GM12878 (cell line): ENCODE results near the gene GPC5. TPM values are rescaled to one million over a fixed set of nuclear protein-coding genes. Genes with fewer than 3 reads are reported as not detected.

Source experiments
- ATAC-seq: fragments of 200-7000 bp; cut with Tn5 transposase; 3 replicates; pipeline ENCODE4 v1.9.1; 2020; ENCODE audit warnings: mild to moderate bottlenecking, moderate library complexity
- BruUV-seq: library from RNA; stranded (reverse); fragments of 400-500 nt; replicated peaks from 2 replicates; lab custom pipeline; 2021; lab: Mats Ljungman, UMichigan
- CTCF ChIA-PET: fragments of 300-600 bp; sonication (Branson Sonifier 250); formaldehyde crosslinking; extraction: SDS; loops from one replicate; lab custom pipeline; 2021; ENCODE audit warnings: inconsistent platforms; lab: Yijun Ruan, JAX
- POLR2A ChIA-PET: fragments of 350-600 bp; formaldehyde crosslinking; extraction: SDS; loops from one replicate; lab custom pipeline; 2021; ENCODE audit warnings: inconsistent platforms; lab: Charles Lee
- RAD21 ChIA-PET: fragments of 300-600 bp; sonication (Branson Sonifier 250); formaldehyde crosslinking; loops from one replicate; lab custom pipeline; 2023; ENCODE audit warnings: antibody characterized with exemption; ENCODE audit not compliant: unreplicated experiment; lab: Charles Lee
- SMC1A ChIA-PET: fragments of 300-600 bp; sonication (Branson Sonifier 250); formaldehyde crosslinking; loops from one replicate; lab custom pipeline; 2023; ENCODE audit not compliant: unreplicated experiment, uncharacterized antibody; lab: Charles Lee
- DNase-seq: peaks from one replicate; pipeline ENCODE4 v3.0.0-alpha.2; 2011; ENCODE audit warnings: low read depth, low spot score
- FAIRE-seq: peaks from 3 replicates; lab custom pipeline; 2011; peaks lifted over from hg19 to GRCh38; lab: Jason Lieb, UNC
- H2AFZ ChIP-seq: 2 replicates; pipeline ENCODE4 v1.6.0; 2011; ENCODE audit warnings: low read depth, low read length, control low read depth; ENCODE audit not compliant: control insufficient read depth
- H3K27ac ChIP-seq: 2 replicates; pipeline ENCODE4 v1.5.1; 2011; ENCODE audit warnings: control low read depth; ENCODE audit not compliant: control insufficient read depth, insufficient read depth
- H3K27me3 ChIP-seq, 2 experiments: replicated peaks in 1 of 2; 2 replicates each; pipeline versions ENCODE4 v1.6.0 to v1.6.1; 2011; ENCODE audit warnings: low read length in 1 of 2; ENCODE audit not compliant: control insufficient read depth in 2 of 2, insufficient read depth in 2 of 2
- H3K36me3 ChIP-seq, 2 experiments: 2 replicates each; pipeline ENCODE4 v1.5.1; 2011; ENCODE audit warnings: low read length in 1 of 2; ENCODE audit not compliant: control insufficient read depth in 2 of 2, insufficient read depth in 2 of 2
- H3K4me1 ChIP-seq: 2 replicates; pipeline ENCODE4 v1.6.1; 2011; ENCODE audit warnings: mild to moderate bottlenecking, low read length, moderate library complexity, mixed read lengths; ENCODE audit not compliant: control insufficient read depth, insufficient read depth
- H3K4me2 ChIP-seq: 2 replicates; pipeline ENCODE4 v1.6.0; 2011; ENCODE audit warnings: control low read depth; ENCODE audit not compliant: control insufficient read depth, insufficient read depth
- H3K4me3 ChIP-seq: fragments of 200-600 bp; sonication (generic); 2 replicates; pipeline ENCODE4 v1.5.1; 2016
- H3K79me2 ChIP-seq: 2 replicates; pipeline ENCODE4 v1.6.0; 2011; ENCODE audit warnings: low read length; ENCODE audit not compliant: control insufficient read depth, insufficient read depth
- H3K9ac ChIP-seq: 2 replicates; pipeline ENCODE4 v1.8.0; 2011; ENCODE audit warnings: low read length, control low read depth, mixed read lengths; ENCODE audit not compliant: control insufficient read depth, insufficient read depth
- H3K9me3 ChIP-seq: replicated peaks from 3 replicates; pipeline ENCODE4 v1.5.1; 2011; ENCODE audit warnings: mild to moderate bottlenecking, low read length; ENCODE audit not compliant: control insufficient read depth, insufficient read depth
- H4K20me1 ChIP-seq: 2 replicates; pipeline ENCODE4 v1.6.0; 2011; ENCODE audit not compliant: control insufficient read depth, insufficient read depth
- ASH2L ChIP-seq: fragments of 300-600, 200-600 bp; sonication (generic); IDR thresholded peaks from 2 replicates; pipeline ENCODE4 v1.6.1; 2017; ENCODE audit warnings: low read depth, mild to moderate bottlenecking, borderline replicate concordance
- CBFB ChIP-seq: IDR thresholded peaks from 2 replicates; pipeline ENCODE4 v1.6.1; 2016; ENCODE audit warnings: antibody characterized with exemption, low read depth
- EP300 ChIP-seq, 2 experiments: fragments of 150-350 bp in 1 of 2; IDR thresholded peaks; 2 replicates each; pipeline ENCODE4 v1.6.1; 2011 to 2012; ENCODE audit warnings: low read depth in 2 of 2, low read length in 2 of 2, borderline replicate concordance in 1 of 2, improper control_type of control experiment in 1 of 2, inconsistent platforms in 1 of 2; ENCODE audit not compliant: control insufficient read depth in 1 of 2
- KAT2A ChIP-seq: conservative IDR thresholded peaks from 2 replicates; pipeline ENCODE4 v1.6.1; 2011; ENCODE audit warnings: low read depth, low read length; ENCODE audit not compliant: control insufficient read depth
- MTA2 ChIP-seq: fragments of 450-650 bp; IDR thresholded peaks from 2 replicates; pipeline ENCODE4 v1.6.1; 2016; ENCODE audit warnings: low read depth, mild to moderate bottlenecking, moderate library complexity
- MXI1 ChIP-seq: fragments of 150-350 bp; IDR thresholded peaks from 2 replicates; pipeline ENCODE4 v1.6.1; 2011; ENCODE audit warnings: low read depth, mild to moderate bottlenecking, inconsistent platforms, low read length, improper control_type of control experiment
- NRF1 ChIP-seq: conservative IDR thresholded peaks from 2 replicates; pipeline ENCODE4 v1.6.1; 2011; ENCODE audit warnings: mild to moderate bottlenecking, low read depth, low read length, improper control_type of control experiment
- RELA ChIP-seq: fragments of 450-650 bp; IDR thresholded peaks from 2 replicates; pipeline ENCODE4 v1.8.0; 2014; ENCODE audit warnings: borderline replicate concordance; ENCODE audit not compliant: partially characterized antibody
- TCF3 ChIP-seq: IDR thresholded peaks from 2 replicates; pipeline ENCODE4 v1.6.1; 2012; ENCODE audit warnings: low read depth, mild to moderate bottlenecking, low read length, borderline replicate concordance; ENCODE audit not compliant: insufficient read depth
- WGBS: methylation state at CpG from one replicate; pipeline ENCODE4 v1.1.6; 2016; ENCODE audit warnings: low lambda C conversion rate; ENCODE audit not compliant: insufficient replicate concordance, insufficient coverage; ENCODE audit errors: missing lambda C conversion rate; 5-methylcytosine and 5-hydroxymethylcytosine counted together
- in situ Hi-C: fragments of 300-500 bp; cut with MboI; formaldehyde crosslinking; loops from 9 replicates; pipeline ENCODE4 v1.14.3; 2018; ENCODE audit warnings: mixed read lengths
- intact Hi-C: fragments of 100-400 bp; cut with micrococcal nuclease; formaldehyde crosslinking; loops from one replicate; pipeline ENCODE4 v1.14.2; 2022; ENCODE audit not compliant: unreplicated experiment
- polyA plus RNA-seq, 11 experiments: library from polyadenylated mRNA; depleted of rRNA in 4 of 11; unstranded in 6 of 11; stranded (reverse) in 5 of 11; fragments of >200 nt; fragmentation: Nextera tagmentation in 4 of 11; fragmentation: Illumina TruSeq in 1 of 11; extraction: Ambion mirVana in 4 of 11; extraction: Trizol in 1 of 11; gene quantifications; 1 replicate in 1 of 11; 2 replicates in 10 of 11; pipeline versions ENCODE4 v1.2.1 to v1.2.3, GENCODE V29; 2011 to 2016; ENCODE audit warnings: inconsistent platforms in 2 of 11, missing spikeins in 2 of 11, low read depth in 1 of 11
- total RNA-seq, 4 experiments: library from RNA; depleted of rRNA in 3 of 4; stranded (reverse); fragments of >200 nt in 3 of 4; fragmentation: Illumina TruSeq in 1 of 4; extraction: Trizol in 1 of 4; gene quantifications; 2 replicates each; pipeline versions ENCODE4 v1.2.1 to v1.2.3, GENCODE V29; 2013 to 2021
- TF ChIP-seq, protein P1 (sequence below): fragments of 450-650 bp; formaldehyde crosslinking; IDR thresholded peaks from 2 replicates; pipeline ENCODE4 v1.4.0; 2022; ENCODE audit warnings: mild to moderate bottlenecking, moderate library complexity
- TF ChIP-seq, protein P2 (sequence below): IDR thresholded peaks from 2 replicates; pipeline ENCODE4 v1.6.1; 2011; ENCODE audit warnings: borderline replicate concordance, low read depth, mild to moderate bottlenecking, moderate library complexity, low read length; ENCODE audit not compliant: insufficient read depth, poor library complexity, severe bottlenecking

GPC5 gene
- total and polyA plus RNA-seq, 10 of the 15 experiments (the other 5 are each of a cell fraction or from before 2014, with no cell fraction given) = 0.05 to 0.87 (median 0.44) TPM; not detected in 1

DNA sequence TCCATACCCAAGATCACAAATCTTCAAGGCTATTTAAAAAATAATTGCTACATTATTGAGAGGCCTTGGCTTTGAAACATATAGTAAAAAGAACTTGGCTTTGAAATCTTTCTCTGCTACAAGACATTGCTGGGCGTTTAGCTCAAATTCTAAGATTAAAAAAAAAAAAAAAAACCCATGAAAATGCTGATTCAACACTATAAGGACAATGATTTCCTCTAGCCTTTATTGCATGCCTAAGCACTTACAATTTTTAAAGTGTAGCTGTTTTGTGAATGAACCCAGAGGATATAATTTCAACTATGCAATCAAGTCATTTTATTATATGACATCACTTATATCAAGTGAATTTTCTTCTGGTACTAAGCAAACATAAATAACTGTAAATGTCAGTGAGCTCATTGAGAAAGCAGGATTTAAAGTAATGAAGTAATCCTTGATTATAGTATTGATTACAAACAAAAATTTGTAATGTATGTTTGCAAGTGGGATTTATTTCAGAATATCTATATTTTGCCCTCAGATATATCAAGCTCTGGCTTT is 1488.2 kb downstream of the GPC5 start:
- Histone ChIP-seq H3K27me3 (no peaks in the 10 kb centered on the region), H3K9me3 (no peaks in the 10 kb centered on the region; the same call in 2 of the 3 replicates), H3K79me2 (no peaks in the 10 kb centered on the region), H4K20me1 (no peaks in the 10 kb centered on the region)
- ATAC-seq = no peak
- no TSS peak for BruUV-seq
- TF ChIP-seq RELA (no peak), NRF1 (no peak), EP300 (IDR thresholded peaks at IDR 0.05; ENCODE audit: borderline replicate concordance in 1 of 2, control insufficient read depth in 1 of 2, low read depth in 2 of 2, low read length in 2 of 2) (no peak)
- TF ChIP-seq, all 136 proteins: peak for 0
- ChIA-PET SMC1A (interaction anchor here (0.6 to 1.9 kb wide), 3 partner anchors 9 to 24 kb away, joined by 3 to 6 read pairs (median 4); no protein-coding TSS in a partner anchor), CTCF (interaction anchor here (1.0 kb wide), 2 partner anchors 311 to 313 kb away, joined by 3 read pairs; no protein-coding TSS in a partner anchor), POLR2A (no interaction called here), RAD21 (no interaction called here)
- no peak overlapping the region for H3K4me2 ChIP-seq
- H2AFZ ChIP-seq = no peak overlapping the region
- H3K9ac ChIP-seq = no peak overlapping the region
- DNase-seq (no peak), FAIRE-seq (no peak)
- in situ Hi-C loops (no loop called here), intact Hi-C loops (no loop called here)
- no peak overlapping the region for H3K4me3 ChIP-seq
- no peaks in the 10 kb centered on the region for H3K36me3 ChIP-seq
- H3K4me1 ChIP-seq = no peaks in the 10 kb centered on the region
- no peak overlapping the region for H3K27ac ChIP-seq
- 0% methylated on average over 1 of the region's 1 CpG for WGBS

DNA sequence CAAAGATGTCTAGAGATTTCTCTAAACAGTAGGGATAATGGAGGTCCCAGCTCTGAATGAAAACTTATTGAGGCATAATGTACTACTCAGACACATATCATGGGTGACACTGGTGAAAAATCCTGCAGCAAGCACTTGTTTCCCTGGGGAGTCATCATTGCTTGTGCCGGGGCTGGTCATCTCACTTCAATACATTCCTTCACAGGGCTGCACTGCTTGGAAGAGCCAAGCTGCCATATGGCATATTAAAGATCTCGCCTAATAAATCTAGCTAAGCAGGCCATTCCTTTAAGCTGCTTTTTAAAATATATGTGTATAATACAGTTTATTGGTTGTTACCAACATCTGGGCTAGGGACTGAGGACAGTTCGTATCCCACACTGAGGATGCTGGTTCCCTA is 1496.0 kb downstream of the GPC5 start:
- Histone ChIP-seq H3K4me2 (no peak overlapping the region), H2AFZ (no peak overlapping the region), H3K9ac (no peak overlapping the region), H4K20me1 (no peaks in the 10 kb centered on the region), H3K4me3 (no peak overlapping the region), H3K9me3 (no peaks in the 10 kb centered on the region; the same call in 2 of the 3 replicates), H3K36me3 (no peaks in the 10 kb centered on the region), H3K27me3 (no peaks in the 10 kb centered on the region), H3K4me1 (no peaks in the 10 kb centered on the region), H3K27ac (no peak overlapping the region), H3K79me2 (no peaks in the 10 kb centered on the region)
- ChIA-PET SMC1A (interaction anchor here (0.7 to 1.6 kb wide), 4 partner anchors 8 to 82 kb away, joined by 3 to 4 read pairs (median 3); no protein-coding TSS in a partner anchor), CTCF (no interaction called here), RAD21 (no interaction called here), POLR2A (no interaction called here)
- intact Hi-C loops = no loop called here
- FAIRE-seq = no peak
- BruUV-seq = no TSS peak
- no peak for ATAC-seq
- DNase-seq = no peak
- 6% methylated on average over 3 of the region's 3 CpGs for WGBS
- in situ Hi-C loops = no loop called here
- no peak for TF ChIP-seq TCF3
- no peak for TF ChIP-seq MXI1
- TF ChIP-seq MTA2 = no peak
- TF ChIP-seq KAT2A = no peak
- TF ChIP-seq CBFB = no peak
- TF ChIP-seq, protein P1, sequence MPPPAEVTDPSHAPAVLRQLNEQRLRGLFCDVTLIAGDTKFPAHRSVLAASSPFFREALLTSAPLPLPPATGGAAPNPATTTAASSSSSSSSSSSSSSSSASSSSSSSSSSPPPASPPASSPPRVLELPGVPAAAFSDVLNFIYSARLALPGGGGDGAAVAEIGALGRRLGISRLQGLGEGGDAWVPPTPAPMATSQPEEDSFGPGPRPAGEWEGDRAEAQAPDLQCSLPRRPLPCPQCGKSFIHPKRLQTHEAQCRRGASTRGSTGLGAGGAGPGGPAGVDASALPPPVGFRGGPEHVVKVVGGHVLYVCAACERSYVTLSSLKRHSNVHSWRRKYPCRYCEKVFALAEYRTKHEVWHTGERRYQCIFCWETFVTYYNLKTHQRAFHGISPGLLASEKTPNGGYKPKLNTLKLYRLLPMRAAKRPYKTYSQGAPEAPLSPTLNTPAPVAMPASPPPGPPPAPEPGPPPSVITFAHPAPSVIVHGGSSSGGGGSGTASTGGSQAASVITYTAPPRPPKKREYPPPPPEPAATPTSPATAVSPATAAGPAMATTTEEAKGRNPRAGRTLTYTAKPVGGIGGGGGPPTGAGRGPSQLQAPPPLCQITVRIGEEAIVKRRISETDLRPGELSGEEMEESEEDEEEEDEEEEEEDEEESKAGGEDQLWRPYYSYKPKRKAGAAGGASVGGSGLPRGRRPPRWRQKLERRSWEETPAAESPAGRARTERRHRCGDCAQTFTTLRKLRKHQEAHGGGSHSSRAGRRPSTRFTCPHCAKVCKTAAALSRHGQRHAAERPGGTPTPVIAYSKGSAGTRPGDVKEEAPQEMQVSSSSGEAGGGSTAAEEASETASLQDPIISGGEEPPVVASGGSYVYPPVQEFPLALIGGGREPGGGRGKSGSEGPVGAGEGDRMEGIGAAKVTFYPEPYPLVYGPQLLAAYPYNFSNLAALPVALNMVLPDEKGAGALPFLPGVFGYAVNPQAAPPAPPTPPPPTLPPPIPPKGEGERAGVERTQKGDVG (CRISPR knock-in tag) = no peak
- TF ChIP-seq, protein P2, sequence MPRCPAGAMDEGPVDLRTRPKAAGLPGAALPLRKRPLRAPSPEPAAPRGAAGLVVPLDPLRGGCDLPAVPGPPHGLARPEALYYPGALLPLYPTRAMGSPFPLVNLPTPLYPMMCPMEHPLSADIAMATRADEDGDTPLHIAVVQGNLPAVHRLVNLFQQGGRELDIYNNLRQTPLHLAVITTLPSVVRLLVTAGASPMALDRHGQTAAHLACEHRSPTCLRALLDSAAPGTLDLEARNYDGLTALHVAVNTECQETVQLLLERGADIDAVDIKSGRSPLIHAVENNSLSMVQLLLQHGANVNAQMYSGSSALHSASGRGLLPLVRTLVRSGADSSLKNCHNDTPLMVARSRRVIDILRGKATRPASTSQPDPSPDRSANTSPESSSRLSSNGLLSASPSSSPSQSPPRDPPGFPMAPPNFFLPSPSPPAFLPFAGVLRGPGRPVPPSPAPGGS = no peak
- TF ChIP-seq ASH2L = no peak
